Measurements from ENCODE around the gene SACS. TPM values are rescaled to one million over a fixed set of nuclear protein-coding genes. Genes with fewer than 3 reads are reported as not detected.
A peak's percentile ranks its signal among the peaks of the same experiment; 100 is the strongest.

The SACS gene
- total RNA-seq, 1 donor from 2014 or later = 75.4 TPM

DNA sequence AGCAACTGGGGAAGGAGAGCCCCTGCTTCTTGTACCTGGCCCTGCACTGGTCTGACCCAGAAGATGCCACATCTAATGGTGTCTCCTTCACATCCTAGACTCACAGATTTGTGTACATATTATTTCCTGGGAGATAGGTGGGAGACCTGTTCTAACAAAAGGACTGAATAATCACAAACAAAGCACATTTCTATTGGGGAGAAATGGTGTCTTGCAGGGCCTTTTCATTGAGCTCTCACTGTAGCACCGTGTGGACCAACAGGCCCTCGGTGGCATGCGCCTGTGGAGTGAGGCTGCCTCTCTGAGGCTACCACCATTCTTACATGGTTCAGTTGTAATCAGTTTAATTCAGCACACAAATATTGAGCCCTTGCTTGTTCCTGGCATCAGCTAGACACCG lies 989 bp upstream of the SACS start:
- DNase-seq (ENCODE audit: low read depth, low spot score) = no peak
- no peaks in the 10 kb centered on the region for H3K9me3 Mint-ChIP-seq
- peaks cover 3% of the 10 kb centered on the region for H3K36me3 Mint-ChIP-seq (ENCODE audit: low read depth)
- peak overlapping the region; percentile 96 for H3K4me3 Mint-ChIP-seq
- H3K27ac Mint-ChIP-seq (ENCODE audit: unreplicated experiment) = no peak overlapping the region
- H3K4me1 Mint-ChIP-seq = peaks cover 44% of the 10 kb centered on the region
- TF ChIP-seq, protein P1, sequence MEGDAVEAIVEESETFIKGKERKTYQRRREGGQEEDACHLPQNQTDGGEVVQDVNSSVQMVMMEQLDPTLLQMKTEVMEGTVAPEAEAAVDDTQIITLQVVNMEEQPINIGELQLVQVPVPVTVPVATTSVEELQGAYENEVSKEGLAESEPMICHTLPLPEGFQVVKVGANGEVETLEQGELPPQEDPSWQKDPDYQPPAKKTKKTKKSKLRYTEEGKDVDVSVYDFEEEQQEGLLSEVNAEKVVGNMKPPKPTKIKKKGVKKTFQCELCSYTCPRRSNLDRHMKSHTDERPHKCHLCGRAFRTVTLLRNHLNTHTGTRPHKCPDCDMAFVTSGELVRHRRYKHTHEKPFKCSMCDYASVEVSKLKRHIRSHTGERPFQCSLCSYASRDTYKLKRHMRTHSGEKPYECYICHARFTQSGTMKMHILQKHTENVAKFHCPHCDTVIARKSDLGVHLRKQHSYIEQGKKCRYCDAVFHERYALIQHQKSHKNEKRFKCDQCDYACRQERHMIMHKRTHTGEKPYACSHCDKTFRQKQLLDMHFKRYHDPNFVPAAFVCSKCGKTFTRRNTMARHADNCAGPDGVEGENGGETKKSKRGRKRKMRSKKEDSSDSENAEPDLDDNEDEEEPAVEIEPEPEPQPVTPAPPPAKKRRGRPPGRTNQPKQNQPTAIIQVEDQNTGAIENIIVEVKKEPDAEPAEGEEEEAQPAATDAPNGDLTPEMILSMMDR (conservative IDR thresholded peaks at IDR 0.05) = no peak
- no peaks in the 10 kb centered on the region for H3K27me3 Mint-ChIP-seq (ENCODE audit: low read depth)

DNA sequence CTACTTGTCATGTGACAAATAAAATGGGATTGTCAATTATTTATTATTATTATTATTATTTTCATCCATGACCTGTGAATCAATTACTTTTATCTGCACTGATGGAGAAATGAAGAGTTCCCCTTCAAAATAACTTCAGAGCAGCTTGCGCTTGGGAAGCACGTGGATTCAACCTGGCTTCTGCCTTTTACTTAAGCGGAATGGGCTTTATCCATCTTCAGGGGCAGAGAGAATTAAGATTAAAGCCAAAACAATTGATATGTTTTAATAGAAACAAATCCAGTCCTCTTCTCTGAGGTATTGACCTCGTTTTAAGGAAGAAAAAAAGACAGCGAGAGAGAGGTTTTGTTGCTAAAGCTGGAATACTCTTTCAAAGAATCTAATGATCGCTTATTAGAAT lies 876 bp downstream of the SACS start:
- H3K27me3 Mint-ChIP-seq (ENCODE audit: low read depth) = no peaks in the 10 kb centered on the region
- H3K36me3 Mint-ChIP-seq (ENCODE audit: low read depth) = peaks cover 8% of the 10 kb centered on the region
- TF ChIP-seq, protein P1 (conservative IDR thresholded peaks at IDR 0.05) = no peak
- no peak overlapping the region for H3K27ac Mint-ChIP-seq (ENCODE audit: unreplicated experiment)
- H3K9me3 Mint-ChIP-seq = no peaks in the 10 kb centered on the region
- no peak for DNase-seq (ENCODE audit: low read depth, low spot score)
- H3K4me3 Mint-ChIP-seq = peak overlapping the region; percentile 96
- H3K4me1 Mint-ChIP-seq = peaks cover 46% of the 10 kb centered on the region

DNA sequence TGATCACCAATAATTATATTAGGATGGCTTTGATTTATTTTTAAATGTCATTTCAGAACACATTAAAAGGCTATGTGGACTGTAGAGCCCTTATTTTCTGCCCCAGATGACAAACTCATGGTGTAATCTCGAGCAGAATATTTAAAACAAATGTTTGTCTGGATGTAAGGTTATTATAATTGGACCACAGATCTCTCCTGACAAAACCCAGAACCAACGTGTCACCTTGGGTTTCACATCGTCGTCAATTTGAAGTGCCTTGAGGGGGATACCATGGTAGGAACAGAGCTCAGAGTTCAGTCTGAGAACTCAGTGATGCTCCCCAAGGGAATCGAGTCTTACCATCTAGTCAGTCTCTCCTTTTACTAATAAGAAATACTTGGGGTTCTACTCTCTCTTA lies 2.8 kb downstream of the SACS start:
- Mint-ChIP-seq H3K9me3 (no peaks in the 10 kb centered on the region), H3K27me3 (ENCODE audit: low read depth) (no peaks in the 10 kb centered on the region), H3K36me3 (ENCODE audit: low read depth) (peaks cover 15% of the 10 kb centered on the region), H3K4me1 (peaks cover 60% of the 10 kb centered on the region), H3K4me3 (no peak overlapping the region), H3K27ac (ENCODE audit: unreplicated experiment) (no peak overlapping the region)
- TF ChIP-seq, protein P1 (conservative IDR thresholded peaks at IDR 0.05) = no peak
- DNase-seq (ENCODE audit: low read depth, low spot score) = no peak

DNA sequence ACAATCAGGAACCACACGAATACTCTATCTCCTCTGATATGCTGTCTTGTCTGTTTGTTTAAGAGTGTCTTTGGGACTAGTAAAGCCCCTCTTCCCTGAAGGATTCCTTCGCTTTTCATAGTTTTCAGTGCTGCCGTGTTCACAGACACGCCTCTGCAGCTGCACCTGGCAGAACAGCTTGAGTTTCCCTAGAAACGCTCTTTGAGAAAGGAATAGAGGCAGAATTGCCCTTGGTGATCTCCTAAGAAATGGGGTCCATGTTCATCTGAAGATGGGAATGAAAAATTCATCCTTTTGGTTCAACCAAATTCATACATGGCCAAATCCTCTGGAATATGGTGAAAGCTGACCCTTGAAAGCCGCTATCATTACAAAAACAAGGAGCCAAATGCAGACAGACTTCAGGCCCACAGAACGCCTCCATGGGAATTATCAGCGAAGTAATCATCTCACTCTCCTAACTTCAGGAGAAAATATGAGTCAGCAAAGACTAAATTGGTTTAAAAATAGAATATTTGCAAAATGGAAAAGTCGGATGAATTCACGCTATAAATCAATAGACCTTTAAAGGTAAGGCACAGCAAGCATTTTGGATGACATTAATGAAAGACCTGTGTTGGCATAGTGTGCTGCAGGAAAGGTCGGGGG lies 5.5 kb downstream of the SACS start:
- Mint-ChIP-seq H3K27ac (ENCODE audit: unreplicated experiment) (no peak overlapping the region), H3K36me3 (ENCODE audit: low read depth) (peaks cover 15% of the 10 kb centered on the region)

DNA sequence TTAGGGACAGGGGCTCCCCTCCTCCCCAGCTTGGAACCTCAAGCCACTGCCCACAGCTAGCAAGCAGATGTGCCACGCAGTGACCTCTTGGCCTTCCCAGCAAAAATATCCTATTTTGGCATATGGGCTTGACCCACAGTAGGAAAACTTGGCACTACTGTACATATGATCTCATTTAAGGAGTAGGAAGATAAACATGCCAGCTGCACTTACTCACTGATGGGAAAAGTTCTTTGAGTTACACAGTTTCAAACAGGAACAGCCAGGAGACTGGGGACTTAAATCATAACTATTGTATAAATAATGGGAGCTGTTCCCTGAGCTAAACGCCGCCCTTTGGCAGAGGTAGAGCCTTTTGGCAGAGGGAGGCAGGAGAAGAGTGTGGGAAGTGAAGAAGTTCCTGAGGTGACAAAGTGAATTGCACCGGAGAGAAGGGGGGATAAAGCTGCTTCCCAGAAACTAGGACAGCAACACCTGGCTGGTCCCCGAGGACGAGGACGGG lies 6.1 kb downstream of the SACS start:
- H3K4me3 Mint-ChIP-seq = no peak overlapping the region
- H3K4me1 Mint-ChIP-seq = peaks cover 45% of the 10 kb centered on the region
- DNase-seq (ENCODE audit: low read depth, low spot score) = no peak
- no peaks in the 10 kb centered on the region for H3K27me3 Mint-ChIP-seq (ENCODE audit: low read depth)
- no peaks in the 10 kb centered on the region for H3K9me3 Mint-ChIP-seq
- no peak overlapping the region for H3K27ac Mint-ChIP-seq (ENCODE audit: unreplicated experiment)
- TF ChIP-seq, protein P1 (conservative IDR thresholded peaks at IDR 0.05) = no peak
- peaks cover 15% of the 10 kb centered on the region for H3K36me3 Mint-ChIP-seq (ENCODE audit: low read depth)

More for the DNA sequence above, 5.5 kb downstream of the SACS start:
- DNase-seq (ENCODE audit: low read depth, low spot score) = no peak
- H3K4me1 Mint-ChIP-seq = peaks cover 48% of the 10 kb centered on the region
- H3K9me3 Mint-ChIP-seq = no peaks in the 10 kb centered on the region
- no peaks in the 10 kb centered on the region for H3K27me3 Mint-ChIP-seq (ENCODE audit: low read depth)
- peak overlapping the region; percentile 64 for H3K4me3 Mint-ChIP-seq
- TF ChIP-seq, protein P1 (conservative IDR thresholded peaks at IDR 0.05) = no peak

Measured in neural crest cell (in vitro differentiated cells).